Measurements from ENCODE around the gene SYNJ2.

GRCh38 chr6:158058171-158058651 is 76.5 kb downstream of the SYNJ2 start:
- TF ChIP-seq CTCF (IDR thresholded peaks at IDR 0.05) (no peak), POLR2AphosphoS5 (IDR thresholded peaks at IDR 0.05; ENCODE audit: insufficient read depth in 1 of 2, low read depth in 1 of 2) (no peak)
